Adipose tissue (tissue), 3 donors: ENCODE results near the gene ACYP2. TPM values are rescaled to one million over a fixed set of nuclear protein-coding genes. Genes with fewer than 3 reads are reported as not detected.
"Not testable (repeated sequence)": the region's sequence is repeated elsewhere in the genome, so short reads cannot be mapped to it uniquely, and the experiment has no call there.

Source experiments
- H3K27ac ChIP-seq: one replicate; pipeline ENCODE4 v1.5.1; 2013; ENCODE audit warnings: low read depth, low read length
- whole genome bisulfite sequencing, 3 donors: extraction: QIAGEN DNeasy Blood & Tissue Kit; methylation state at CpG; one replicate each; pipeline ENCODE4 v1.1.7; 2013; 5-methylcytosine and 5-hydroxymethylcytosine counted together
- polyA plus RNA-seq, 3 donors: library from polyadenylated mRNA; stranded (reverse); fragments of 200-250 nt; gene quantifications; one replicate each; pipeline ENCODE4 v1.2.3, GENCODE V29; 2013
- donor health status: healthy with polysubstance abuse.
- donor health status: Bipolar disorder and iron deficiency.
- donor health status: healthy.

Gene ACYP2
- polyA plus RNA-seq, 3 donors: 14.4 to 26.7 (median 26.1) TPM

DNA sequence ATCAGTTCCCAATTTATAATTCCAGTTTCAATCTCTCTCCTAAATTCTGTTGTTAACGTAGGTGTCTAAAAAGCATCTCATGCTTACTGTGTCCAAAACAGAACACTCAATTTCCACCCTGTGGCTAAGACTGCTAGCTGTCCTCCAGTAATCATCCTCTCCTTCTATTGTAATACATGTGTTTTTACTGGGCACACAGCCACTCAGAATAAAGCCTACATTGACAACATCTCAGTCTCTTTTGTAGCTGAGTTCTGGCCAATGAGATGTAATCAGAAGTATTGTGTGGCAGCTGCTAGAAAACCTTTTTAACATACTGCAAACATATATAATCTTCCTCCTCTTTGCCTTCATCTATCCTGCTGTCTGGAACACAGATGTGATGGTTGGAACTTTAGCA lies 170.0 kb downstream of the ACYP2 start:
- no peak overlapping the region for H3K27ac ChIP-seq
- 99 to 100% (median 100%) methylated on average over 1 of the region's 1 CpG for WGBS, 3 donors

DNA sequence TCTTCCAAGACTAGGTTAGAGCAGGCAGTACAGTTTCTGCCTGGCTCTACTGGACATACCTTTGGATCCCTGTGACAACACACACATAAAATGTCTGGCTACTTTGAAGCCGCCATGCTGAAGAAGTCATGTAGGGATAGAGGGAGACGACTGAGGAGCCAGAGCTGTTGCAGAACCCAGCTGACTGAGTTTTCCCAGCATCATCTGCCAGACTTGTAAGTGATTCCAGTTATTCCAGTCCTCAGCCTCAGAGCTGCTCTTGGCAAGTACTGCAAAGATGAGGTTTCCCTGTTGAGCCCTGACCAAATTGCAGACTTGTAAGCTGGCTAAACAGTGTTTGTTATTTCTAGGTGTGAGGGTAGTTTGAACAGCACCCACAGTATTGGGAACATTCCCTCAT lies 172.1 kb downstream of the ACYP2 start:
- WGBS, 3 donors: 67 to 93% (median 78%) methylated on average over 2 of the region's 2 CpGs
- no peak overlapping the region for H3K27ac ChIP-seq

DNA sequence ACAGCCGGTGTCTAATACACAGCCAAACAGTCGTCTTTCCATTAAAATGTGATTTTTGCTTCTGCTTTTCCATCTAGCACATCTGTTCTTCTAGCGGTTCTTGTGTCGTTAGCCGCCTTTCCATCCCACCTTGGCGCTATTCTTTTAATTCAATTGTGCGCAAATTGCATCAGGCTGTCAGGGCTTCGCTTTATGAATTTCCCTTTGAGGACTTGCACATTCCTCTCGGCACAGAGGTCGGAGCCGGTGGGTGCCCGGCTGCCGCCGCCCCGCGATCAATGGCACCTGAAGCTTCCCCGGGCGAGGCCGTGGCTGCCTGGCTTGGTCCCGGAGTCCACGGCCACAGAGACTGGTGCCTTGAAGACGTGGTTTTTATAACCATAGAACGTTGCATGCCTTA lies 174.5 kb downstream of the ACYP2 start:
- no peak overlapping the region for H3K27ac ChIP-seq

DNA sequence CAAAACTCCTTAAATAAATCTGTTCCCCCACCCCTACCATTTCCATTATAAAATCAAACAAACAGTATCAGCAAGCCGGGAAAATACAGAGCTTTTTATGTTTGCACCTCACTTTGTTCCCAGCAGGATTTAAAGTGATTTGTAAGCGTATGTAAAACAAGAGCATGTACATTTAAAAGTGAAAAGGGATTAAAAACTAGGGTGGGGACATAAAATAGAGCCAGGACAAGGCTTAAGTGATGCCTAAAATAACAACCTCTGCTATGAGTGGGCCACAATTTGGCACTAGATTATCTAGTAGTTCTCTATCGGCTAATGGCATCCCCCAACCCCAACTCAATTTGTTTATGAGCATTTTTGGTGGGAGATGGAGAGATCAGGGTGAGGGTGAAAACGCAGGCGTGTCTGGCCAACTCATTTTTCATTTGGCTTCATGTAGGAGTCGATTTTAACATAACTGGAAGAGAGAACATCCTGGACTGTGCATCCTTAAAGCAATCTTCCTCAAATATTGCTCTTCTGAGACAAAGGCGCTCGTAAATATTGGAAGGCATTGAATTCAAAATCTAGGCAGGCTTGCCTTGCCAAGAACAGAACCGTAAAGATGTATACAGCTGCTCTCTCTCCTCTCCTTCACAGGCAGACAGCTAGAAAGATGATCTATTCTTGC lies 175.1 kb downstream of the ACYP2 start:
- WGBS, 3 donors: 68 to 75% (median 75%) methylated on average over 9 of the region's 9 CpGs

More for the DNA sequence above, 174.5 kb downstream of the ACYP2 start:
- WGBS, 3 donors: 71 to 84% (median 83%) methylated on average over 23 of the region's 23 CpGs

DNA sequence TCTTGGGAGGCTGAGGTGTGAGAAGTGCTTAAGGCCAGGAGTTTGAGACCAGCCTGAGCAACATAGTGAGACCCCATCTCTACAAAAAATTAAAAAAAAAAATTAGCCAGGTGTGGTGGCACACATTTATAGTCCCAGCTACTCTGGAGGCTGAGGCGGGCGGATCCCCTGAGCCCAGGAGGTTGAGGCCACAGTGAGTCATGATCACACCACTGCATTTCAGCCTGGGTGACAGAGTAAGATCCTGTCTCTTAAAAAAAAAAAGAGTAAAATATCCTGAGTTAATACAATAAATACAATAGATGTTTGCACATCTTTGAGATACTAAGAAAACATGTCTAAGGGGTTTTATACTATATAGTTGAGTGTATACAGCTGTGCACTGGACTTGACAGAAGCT lies 179.2 kb downstream of the ACYP2 start:
- not testable (repeated sequence) for H3K27ac ChIP-seq
- 87 to 100% (median 95%) methylated on average over 2 of the region's 2 CpGs for WGBS, 3 donors

More for the DNA sequence above, 175.1 kb downstream of the ACYP2 start:
- H3K27ac ChIP-seq: no peak overlapping the region

DNA sequence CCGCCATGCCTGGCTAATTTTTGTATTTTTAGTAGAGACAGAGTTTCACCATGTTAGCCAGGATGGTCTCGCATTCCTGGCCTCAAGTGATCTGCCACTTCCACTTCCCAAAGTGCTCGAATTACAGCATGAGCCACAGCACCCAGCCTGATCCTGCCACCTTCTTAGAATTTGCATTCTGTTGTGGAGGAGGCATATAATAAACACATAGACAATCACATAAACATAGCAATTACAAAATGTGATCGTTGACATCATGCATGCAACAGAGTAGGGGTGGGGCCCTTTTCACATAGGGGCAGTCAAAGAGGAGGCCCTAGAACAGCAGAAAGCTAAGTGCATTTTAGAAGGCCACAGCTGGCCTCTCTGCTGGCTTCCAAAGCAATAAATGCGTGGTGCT lies 180.5 kb downstream of the ACYP2 start:
- 88 to 90% (median 89%) methylated on average over 5 of the region's 5 CpGs for WGBS, 3 donors
- H3K27ac ChIP-seq: no peak overlapping the region

DNA sequence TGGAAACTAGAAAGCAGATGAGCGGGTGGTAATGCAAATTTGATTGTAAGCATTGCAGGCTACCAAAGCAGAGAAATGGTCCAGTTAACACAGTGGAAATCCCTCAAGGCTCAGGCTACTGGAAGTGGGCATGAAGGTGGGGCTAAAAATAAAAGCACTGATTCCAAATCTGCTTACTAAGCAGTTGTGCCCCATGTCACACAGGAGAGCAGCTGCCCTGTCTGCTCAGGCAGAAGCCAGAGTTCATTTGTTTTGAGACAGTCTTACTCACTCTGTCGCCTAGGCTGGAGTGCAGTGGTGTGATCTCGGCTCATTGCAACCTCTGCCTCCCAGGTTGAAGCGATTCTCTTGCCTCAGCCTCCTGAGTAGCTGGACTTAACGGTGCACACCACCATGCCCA lies 183.1 kb downstream of the ACYP2 start:
- H3K27ac ChIP-seq: no peak overlapping the region
- WGBS, 3 donors: 93% methylated on average over 5 of the region's 5 CpGs

DNA sequence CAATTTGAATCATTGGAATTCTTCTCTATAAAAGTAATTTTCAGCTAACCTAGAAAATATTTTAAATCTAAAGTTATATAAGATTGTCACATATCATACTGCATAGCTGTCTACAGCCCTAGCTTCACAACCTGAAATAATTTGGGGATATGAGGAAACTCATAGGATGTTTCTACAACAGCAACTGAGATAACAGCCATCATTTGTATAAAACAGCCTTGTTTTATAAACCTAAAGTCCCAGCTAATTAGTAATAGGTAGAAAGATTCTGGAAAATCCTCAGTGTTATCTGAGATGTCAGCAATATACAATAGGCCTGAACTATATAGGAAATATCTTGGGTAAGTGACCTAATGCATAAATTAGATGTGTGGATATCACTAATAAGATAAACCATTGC lies 188.2 kb downstream of the ACYP2 start:
- H3K27ac ChIP-seq: no peak overlapping the region

DNA sequence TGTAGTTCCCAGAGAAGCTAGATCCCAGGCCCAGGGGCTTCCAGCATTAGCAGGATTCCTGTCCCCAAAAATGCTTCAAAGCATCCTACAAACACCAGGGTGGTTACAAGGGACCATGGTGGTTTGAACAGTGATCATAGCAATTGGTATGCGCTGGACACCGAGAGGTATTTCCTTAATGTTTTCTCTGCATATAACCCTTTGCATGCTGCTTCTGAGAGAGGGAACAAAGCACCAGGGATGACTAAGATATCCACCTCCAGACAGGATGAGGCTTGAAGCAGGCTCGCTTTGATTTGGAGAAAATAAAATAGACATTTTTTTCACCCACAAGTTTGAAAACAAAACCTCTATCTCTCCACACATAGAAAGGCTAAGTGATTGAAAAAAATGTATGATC lies 191.1 kb downstream of the ACYP2 start:
- WGBS, 3 donors: 82 to 92% (median 88%) methylated on average over 3 of the region's 3 CpGs
- no peak overlapping the region for H3K27ac ChIP-seq

DNA sequence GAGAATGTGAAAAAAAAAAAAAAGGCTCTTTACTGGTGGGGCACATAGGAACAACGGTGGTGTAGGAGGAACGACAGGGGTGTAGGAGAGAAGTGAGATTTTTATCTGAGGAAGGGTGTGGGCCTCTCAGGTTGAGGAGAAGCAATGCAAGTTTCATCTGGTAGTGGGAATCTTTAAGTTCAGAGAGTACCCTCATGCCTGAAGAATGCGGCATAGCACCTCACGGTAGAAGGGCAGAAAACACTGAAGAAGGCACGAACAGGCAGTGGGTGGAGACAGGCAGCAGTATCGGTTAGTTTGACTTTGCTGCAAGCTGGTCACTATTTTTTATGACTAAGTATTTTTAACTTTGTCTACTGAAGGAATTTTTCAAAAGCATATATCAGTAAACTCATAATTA lies 192.8 kb downstream of the ACYP2 start:
- 82 to 90% (median 88%) methylated on average over 6 of the region's 6 CpGs for WGBS, 3 donors
- no peak overlapping the region for H3K27ac ChIP-seq

DNA sequence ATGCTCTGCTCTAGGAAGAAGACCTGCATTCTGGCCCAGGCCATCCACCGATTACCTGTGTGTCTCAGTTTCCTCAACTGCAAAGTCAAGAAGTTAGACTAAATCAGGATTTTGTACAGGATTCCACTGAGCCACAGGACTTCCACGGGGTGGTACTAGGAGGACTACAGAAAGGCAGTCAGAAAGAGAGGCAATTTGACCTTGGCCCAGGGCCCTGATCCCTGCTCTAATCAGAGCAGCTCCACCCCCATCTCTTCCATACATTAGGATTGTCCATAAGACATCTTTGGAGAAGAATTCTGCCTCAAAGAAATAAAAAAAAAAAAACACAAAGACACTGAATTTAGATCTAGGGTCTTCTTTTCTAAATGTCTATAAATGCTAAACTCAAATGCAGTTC lies 193.4 kb downstream of the ACYP2 start:
- no peak overlapping the region for H3K27ac ChIP-seq
- WGBS, 3 donors: 71 to 85% (median 79%) methylated on average over 2 of the region's 2 CpGs

DNA sequence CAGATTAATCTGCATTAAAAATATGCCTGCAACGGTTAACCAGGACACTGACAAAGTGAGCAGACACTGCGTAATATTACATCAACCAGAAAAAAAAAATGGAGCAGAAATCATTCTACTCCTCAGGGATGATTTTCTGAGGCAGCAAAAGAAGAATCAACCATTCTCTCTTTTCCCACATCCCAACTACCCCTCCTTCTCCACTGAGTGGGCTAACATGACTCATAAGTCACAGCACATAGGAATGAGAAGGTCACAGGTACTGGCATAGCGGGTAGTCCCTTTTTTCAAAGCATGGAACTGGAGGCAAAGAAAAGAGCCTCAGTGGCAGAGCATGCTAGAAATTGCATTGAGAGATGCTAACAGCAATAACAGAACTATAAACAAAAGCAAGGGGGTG lies 194.9 kb downstream of the ACYP2 start:
- WGBS, 3 donors: 79 to 86% (median 82%) methylated on average over 3 of the region's 3 CpGs
- H3K27ac ChIP-seq: no peak overlapping the region

DNA sequence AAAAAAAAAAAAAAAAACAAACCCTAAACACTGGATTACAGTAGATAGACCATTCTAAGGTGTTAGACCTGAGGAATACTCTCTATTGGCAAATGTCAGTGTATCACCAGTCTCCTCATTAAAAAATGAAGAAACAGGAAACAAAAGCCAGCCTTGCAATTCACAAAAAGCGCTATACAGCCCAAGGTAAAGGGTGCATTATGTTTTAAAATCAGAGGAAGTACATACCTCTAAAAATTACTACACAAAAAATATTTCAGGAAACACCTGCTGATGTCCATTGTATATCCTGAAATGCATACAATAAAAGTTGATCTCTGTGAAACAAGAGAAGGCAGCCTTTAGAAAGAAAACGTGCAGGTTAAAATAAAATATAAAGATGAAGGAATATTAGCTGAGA lies 195.5 kb downstream of the ACYP2 start:
- no peak overlapping the region for H3K27ac ChIP-seq
- 38 to 66% (median 45%) methylated on average over 2 of the region's 2 CpGs for WGBS, 3 donors

DNA sequence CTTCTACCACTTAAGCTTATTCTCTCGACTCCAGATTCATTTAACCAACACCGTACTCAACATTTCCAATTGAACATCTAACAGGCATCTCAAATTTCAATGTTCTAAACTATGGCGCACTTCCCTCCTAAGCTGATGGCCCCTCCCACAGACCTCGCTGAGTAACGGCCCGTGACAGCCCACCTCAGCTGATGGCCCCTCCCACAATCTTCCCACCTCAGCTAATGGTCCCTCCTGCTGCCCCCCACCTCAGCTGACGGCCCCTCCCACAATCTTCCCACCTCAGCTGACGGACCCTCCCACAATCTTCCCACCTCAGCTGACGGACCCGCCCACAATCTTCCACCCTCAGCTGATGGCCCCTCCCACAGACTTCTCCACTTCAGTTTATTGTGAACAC lies 197.7 kb downstream of the ACYP2 start:
- WGBS, 3 donors: 83 to 94% (median 86%) methylated on average over 10 of the region's 10 CpGs
- no peak overlapping the region for H3K27ac ChIP-seq

DNA sequence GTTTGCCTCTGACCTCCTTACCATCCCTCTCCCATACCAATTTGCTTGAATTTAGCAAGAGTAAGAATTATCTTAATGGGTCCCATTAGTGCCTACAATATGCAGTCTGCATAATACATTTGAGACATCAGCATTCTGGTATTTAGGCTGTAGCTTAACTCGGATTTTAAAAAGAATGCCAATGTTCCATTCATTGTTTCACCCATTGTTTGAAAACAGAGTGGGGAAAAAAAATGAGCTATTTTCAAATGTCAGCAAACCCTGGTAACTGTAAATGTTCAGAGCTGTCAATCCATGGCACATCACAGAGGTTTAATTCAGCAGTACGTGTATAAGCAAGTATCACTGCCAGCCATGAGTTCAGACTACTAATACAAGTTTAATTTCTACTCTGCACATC lies 202.6 kb downstream of the ACYP2 start:
- 61 to 82% (median 74%) methylated on average over 2 of the region's 2 CpGs for WGBS, 3 donors
- no peak overlapping the region for H3K27ac ChIP-seq

DNA sequence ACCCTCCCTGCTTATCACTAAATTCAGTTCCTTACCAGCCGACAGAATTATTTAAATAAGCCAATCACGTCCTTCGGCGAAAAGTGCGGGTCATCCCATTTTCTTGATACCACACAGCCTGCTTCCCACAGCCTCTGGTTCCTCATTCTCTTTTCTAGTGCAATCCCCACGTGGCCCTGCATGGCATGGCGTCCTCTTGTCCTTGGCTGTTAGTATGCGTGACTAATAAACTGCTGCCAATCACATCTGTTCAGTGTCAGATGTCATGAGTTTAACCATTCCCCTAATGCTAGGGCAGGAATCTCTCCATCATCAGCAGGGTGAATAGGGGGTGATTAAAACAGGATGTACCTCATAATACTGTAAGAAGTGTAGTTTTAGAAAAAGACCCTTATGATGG lies 203.4 kb downstream of the ACYP2 start:
- WGBS, 3 donors: 67 to 83% (median 78%) methylated on average over 8 of the region's 8 CpGs
- H3K27ac ChIP-seq: no peak overlapping the region

DNA sequence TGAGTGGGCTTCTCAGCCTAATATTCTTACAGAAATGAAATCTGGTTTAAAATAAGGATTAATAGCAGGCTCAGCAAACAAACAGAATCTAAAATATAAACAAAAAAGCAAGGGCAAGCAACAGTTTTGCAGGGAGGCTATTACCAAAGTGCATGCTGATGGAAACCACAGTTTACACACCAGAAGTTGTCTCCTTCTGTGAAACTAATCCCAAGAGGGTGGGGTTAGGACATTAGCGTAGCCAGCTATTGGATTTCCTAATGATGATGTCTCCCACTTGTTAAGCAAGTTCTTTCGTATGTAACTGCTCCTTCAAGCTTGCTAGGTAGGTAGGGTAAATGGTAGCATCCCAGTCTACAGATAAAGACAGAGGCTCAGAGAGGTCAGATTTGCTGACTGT lies 205.6 kb downstream of the ACYP2 start:
- WGBS, 3 donors: 56 to 70% (median 64%) methylated on average over 2 of the region's 2 CpGs
- no peak overlapping the region for H3K27ac ChIP-seq

DNA sequence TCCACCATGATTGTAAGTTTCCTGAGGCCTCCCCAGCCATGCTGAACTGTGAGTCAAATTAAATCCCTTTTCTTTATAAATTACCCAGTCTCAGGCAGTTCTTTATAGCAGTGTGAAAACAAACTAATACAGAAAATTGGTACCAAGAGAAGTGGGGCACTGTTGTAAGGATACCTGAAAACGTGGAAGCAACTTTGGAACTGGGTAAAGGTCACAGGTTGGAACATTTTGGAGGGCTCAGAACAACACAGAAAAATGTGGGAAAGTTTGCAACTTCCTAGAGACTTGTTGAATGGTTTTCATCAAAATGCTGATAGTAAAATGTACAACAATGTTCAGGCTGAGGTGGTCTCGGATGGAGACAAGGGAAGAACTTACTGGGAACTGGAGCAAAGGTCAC lies 209.1 kb downstream of the ACYP2 start:
- 93 to 95% (median 94%) methylated on average over 2 of the region's 2 CpGs for WGBS, 3 donors
- not testable (repeated sequence) for H3K27ac ChIP-seq

DNA sequence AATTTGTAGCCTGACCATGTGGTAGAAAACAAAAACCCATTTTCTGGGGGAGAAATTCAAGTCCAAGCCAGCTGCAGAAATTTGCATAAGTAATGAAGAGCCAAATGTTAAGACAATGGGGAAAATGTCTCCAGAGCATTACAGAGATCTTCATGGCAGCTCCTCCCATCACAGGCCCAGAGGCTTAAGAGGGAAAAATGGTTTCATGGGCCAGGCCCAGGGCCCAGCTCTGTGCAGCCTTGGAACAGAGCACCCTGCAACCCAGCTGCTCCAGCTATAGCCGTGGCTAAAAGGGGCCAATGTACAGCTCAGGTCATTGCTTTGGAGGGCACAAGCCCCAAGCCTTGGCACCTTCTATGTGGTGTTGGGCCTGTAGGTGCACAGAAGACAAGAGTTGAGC lies 209.7 kb downstream of the ACYP2 start:
- 95 to 100% (median 100%) methylated on average over 1 of the region's 1 CpG for WGBS, 3 donors
- H3K27ac ChIP-seq: no peak overlapping the region

DNA sequence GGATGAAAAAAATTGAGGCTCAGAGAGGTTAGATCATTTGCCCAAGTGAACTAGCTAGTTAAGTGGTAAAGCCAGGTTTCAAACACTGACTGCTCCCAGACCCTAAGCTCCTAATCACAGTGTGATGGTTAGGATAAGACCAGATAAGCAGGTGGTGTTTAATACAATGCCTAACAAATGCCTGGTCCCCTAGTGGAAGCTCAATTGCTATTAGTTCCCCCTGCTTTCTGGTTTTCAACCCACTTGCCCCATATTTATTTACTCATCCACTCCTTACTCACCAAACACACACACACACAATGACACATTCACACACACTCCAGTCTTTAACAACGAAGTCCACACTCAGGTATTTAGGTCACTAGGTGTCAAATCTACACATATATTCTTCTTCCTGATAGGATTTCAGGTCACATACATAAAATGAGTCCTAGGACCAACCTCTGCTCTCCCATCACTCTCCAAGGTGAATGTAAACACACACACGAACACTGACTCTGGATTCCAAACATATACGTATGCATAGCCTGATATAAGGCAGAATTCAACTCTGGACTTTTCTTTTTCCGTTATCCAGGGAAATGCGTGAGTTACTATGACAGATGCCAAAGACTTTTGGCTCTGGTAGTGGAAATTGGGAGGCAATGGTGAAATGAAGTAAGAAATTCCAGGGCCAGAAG lies 214.2 kb downstream of the ACYP2 start:
- no peak overlapping the region for H3K27ac ChIP-seq
- 18 to 50% (median 43%) methylated on average over 5 of the region's 5 CpGs for WGBS, 3 donors
